Measurements from ENCODE around the gene CD37. TPM values are rescaled to one million over a fixed set of nuclear protein-coding genes. Genes with fewer than 3 reads are reported as not detected.
"Not testable (repeated sequence)": the region's sequence is repeated elsewhere in the genome, so short reads cannot be mapped to it uniquely, and the experiment has no call there.

Gene CD37
- total RNA-seq, 2 donors from 2014 or later, result 4.0 to 6.2 TPM

- Histone ChIP-seq H3K4me1 (no peaks in the 10 kb centered on the region), H3K9me3 (no peaks in the 10 kb centered on the region), H3K27me3 (no peaks in the 10 kb centered on the region), H3K4me3 (no peak overlapping the region), H3K36me3 (replicated peaks in 1 of 2; ENCODE audit: insufficient read depth in 1 of 2, low read depth in 2 of 2) (no peaks in the 10 kb centered on the region), H3K27ac (no peak overlapping the region)
- DNase-seq (no peak), ATAC-seq (no peak)
- TF ChIP-seq POLR2A (IDR thresholded peaks at IDR 0.05) (no peak), CTCF (IDR thresholded peaks at IDR 0.05) (no peak)
- WGBS, 2 donors, result 87 to 97% methylated on average over 2 of the region's 2 CpGs
- intact Hi-C loops (cut with DNase I), result no loop called here
Measured at GRCh38 chr19:49328741-49329140, 6.5 kb upstream of the CD37 start.

- WGBS, 2 donors, result 91 to 99% methylated on average over 4 of the region's 4 CpGs
- H3K27ac ChIP-seq; intact Hi-C loops (cut with DNase I): not testable (repeated sequence)
Measured at GRCh38 chr19:49331187-49331586, 4.0 kb upstream of the CD37 start.

GRCh38 chr19:49331616-49332055 lies 3.6 kb upstream of the CD37 start:
- TF ChIP-seq POLR2A (IDR thresholded peaks at IDR 0.05) (no peak), CTCF (IDR thresholded peaks at IDR 0.05) (no peak)
- Histone ChIP-seq H3K9me3 (no peaks in the 10 kb centered on the region), H3K27ac (no peak overlapping the region), H3K36me3 (replicated peaks in 1 of 2; ENCODE audit: insufficient read depth in 1 of 2, low read depth in 2 of 2) (no peaks in the 10 kb centered on the region), H3K4me1 (no peaks in the 10 kb centered on the region), H3K27me3 (no peaks in the 10 kb centered on the region), H3K4me3 (no peak overlapping the region)
- ATAC-seq, result peak; percentile 82
- intact Hi-C loops (cut with DNase I), result no loop called here
- DNase-seq, result peak; percentile 26 to 51 (median 40)
- 61 to 72% methylated on average over 2 of the region's 2 CpGs for WGBS, 2 donors

More at GRCh38 chr19:49331187-49331586, 4.0 kb upstream of the CD37 start:
- not testable (repeated sequence) for H3K36me3 ChIP-seq (replicated peaks in 1 of 2; ENCODE audit: insufficient read depth in 1 of 2, low read depth in 2 of 2); DNase-seq; H3K9me3 ChIP-seq; H3K4me1 ChIP-seq; H3K27me3 ChIP-seq; H3K4me3 ChIP-seq; ATAC-seq

GRCh38 chr19:49332691-49333417 lies 2.4 kb upstream of the CD37 start:
- H3K9me3 ChIP-seq; DNase-seq; intact Hi-C loops (cut with DNase I); H3K4me1 ChIP-seq; H3K4me3 ChIP-seq; H3K27me3 ChIP-seq; H3K27ac ChIP-seq; ATAC-seq; H3K36me3 ChIP-seq (replicated peaks in 1 of 2; ENCODE audit: insufficient read depth in 1 of 2, low read depth in 2 of 2): not testable (repeated sequence)
- WGBS, 2 donors, result 89 to 91% methylated on average over 13 of the region's 13 CpGs

- WGBS, 2 donors, result 74 to 93% methylated on average over 3 of the region's 3 CpGs
- Histone ChIP-seq H3K27me3 (no peaks in the 10 kb centered on the region), H3K36me3 (replicated peaks in 1 of 2; ENCODE audit: insufficient read depth in 1 of 2, low read depth in 2 of 2) (no peaks in the 10 kb centered on the region), H3K4me3 (no peak overlapping the region), H3K27ac (no peak overlapping the region), H3K9me3 (no peaks in the 10 kb centered on the region), H3K4me1 (peaks cover 4% of the 10 kb centered on the region)
- intact Hi-C loops (cut with DNase I), result no loop called here
- DNase-seq, result peak in 1 of 4 donors; percentile 3
- no peak for ATAC-seq
- TF ChIP-seq CTCF (IDR thresholded peaks at IDR 0.05) (no peak), POLR2A (IDR thresholded peaks at IDR 0.05) (no peak)
Measured at GRCh38 chr19:49333418-49333805, 1.8 kb upstream of the CD37 start.

- TF ChIP-seq POLR2A (IDR thresholded peaks at IDR 0.05), result no peak
- TF ChIP-seq CTCF (IDR thresholded peaks at IDR 0.05), result no peak
- Histone ChIP-seq H3K4me3 (no peak overlapping the region), H3K27ac (peak overlapping the region in 1 of 4 donors; percentile 13), H3K27me3 (no peaks in the 10 kb centered on the region), H3K9me3 (no peaks in the 10 kb centered on the region), H3K4me1 (peaks cover 8% of the 10 kb centered on the region), H3K36me3 (replicated peaks in 1 of 2; ENCODE audit: insufficient read depth in 1 of 2, low read depth in 2 of 2) (no peaks in the 10 kb centered on the region)
- DNase-seq (peak in 1 of 4 donors; percentile 11), ATAC-seq (no peak)
- intact Hi-C loops (cut with DNase I), result no loop called here
- 57 to 63% methylated on average over 2 to 8 of the region's 8 CpGs for WGBS, 2 donors
Measured at GRCh38 chr19:49333811-49334288, 1.4 kb upstream of the CD37 start.

All from body of pancreas (tissue), 4 donors.